GM21390 (cell line): Measurements from ENCODE around the gene ATM.
A peak's percentile ranks its signal among the peaks of the same experiment; 100 is the strongest.

Experiments used
- ATAC-seq: cut with Tn5 transposase; IDR thresholded peaks from one replicate; pipeline ENCODE4 v1.9.1; 2021; ENCODE audit not compliant: unreplicated experiment

Gene ATM

GRCh38 chr11:108218912-108219783 is 3.7 kb upstream of the ATM start:
- no peak for ATAC-seq

GRCh38 chr11:108220721-108221336 is 2.0 kb upstream of the ATM start:
- ATAC-seq: no peak

- ATAC-seq: no peak
Observed at GRCh38 chr11:108221371-108221770, 1.5 kb upstream of the ATM start.

GRCh38 chr11:108221911-108222573 is 825 bp upstream of the ATM start:
- no peak for ATAC-seq

GRCh38 chr11:108223348-108224149 is 682 bp downstream of the ATM start:
- ATAC-seq: peak; percentile 34

- ATAC-seq: no peak
Observed at GRCh38 chr11:108224366-108224765, 1.5 kb downstream of the ATM start.

- ATAC-seq: no peak
Observed at GRCh38 chr11:108224911-108225786, 2.3 kb downstream of the ATM start.

GRCh38 chr11:108226036-108226435 is 3.2 kb downstream of the ATM start:
- no peak for ATAC-seq

- ATAC-seq: no peak
Observed at GRCh38 chr11:108228251-108228650, 5.4 kb downstream of the ATM start.

- ATAC-seq: no peak
Observed at GRCh38 chr11:108233277-108233945, 10.5 kb downstream of the ATM start.

GRCh38 chr11:108235192-108235591 is 12.3 kb downstream of the ATM start:
- no peak for ATAC-seq

- ATAC-seq: no peak
Observed at GRCh38 chr11:108235633-108236032, 12.8 kb downstream of the ATM start.

GRCh38 chr11:108237058-108237481 is 14.2 kb downstream of the ATM start:
- peak; percentile 34 for ATAC-seq

- ATAC-seq: no peak
Observed at GRCh38 chr11:108239076-108239475, 16.2 kb downstream of the ATM start.

GRCh38 chr11:108241330-108242037 is 18.6 kb downstream of the ATM start:
- ATAC-seq: no peak

- ATAC-seq: no peak
Observed at GRCh38 chr11:108242422-108242821, 19.6 kb downstream of the ATM start.

- no peak for ATAC-seq
Observed at GRCh38 chr11:108246308-108246707, 23.4 kb downstream of the ATM start.

GRCh38 chr11:108246885-108247284 is 24.0 kb downstream of the ATM start:
- ATAC-seq: no peak

GRCh38 chr11:108253176-108253575 is 30.3 kb downstream of the ATM start:
- ATAC-seq: no peak
